Esophagus muscularis mucosa (tissue), 4 donors: ENCODE measurements around the gene PPM1D. TPM values are rescaled to one million over a fixed set of nuclear protein-coding genes. Genes with fewer than 3 reads are reported as not detected.

Experiments used
- DNase-seq: peaks from one replicate; pipeline ENCODE4 v3.0.0-alpha.2; 2017; ENCODE audit errors: extremely low spot score
- H3K27ac ChIP-seq, 4 donors: fragments of 200-600 bp; sonication (generic); replicated peaks in 1 of 4; 1 replicate in 3 of 4; 2 replicates in 1 of 4; pipeline ENCODE4 v1.5.1; 2016 to 2019; ENCODE audit warnings: mild to moderate bottlenecking in 1 of 4
- H3K27me3 ChIP-seq, 4 donors: fragments of 200-600 bp; sonication (generic); one replicate each; pipeline versions ENCODE4 v1.5.1 to v1.6.0; 2016 to 2019
- H3K36me3 ChIP-seq, 4 donors: fragments of 200-600 bp; sonication (generic); one replicate each; pipeline ENCODE4 v1.5.1; 2016 to 2019
- H3K4me1 ChIP-seq, 4 donors: fragments of 200-600 bp; sonication (generic); one replicate each; pipeline ENCODE4 v1.5.1; 2016 to 2019
- H3K4me3 ChIP-seq, 4 donors: fragments of 200-600 bp; sonication (generic); 1 replicate in 2 of 4; 2 replicates in 2 of 4; pipeline ENCODE4 v1.5.1; 2016 to 2019; ENCODE audit warnings: mild to moderate bottlenecking in 4 of 4, moderate library complexity in 1 of 4
- H3K9me3 ChIP-seq, 4 donors: fragments of 200-600 bp; sonication (generic); 1 replicate in 3 of 4; 2 replicates in 1 of 4; pipeline ENCODE4 v1.5.1; 2016 to 2019
- EP300 ChIP-seq: sonication (generic); formaldehyde crosslinking; IDR thresholded peaks from one replicate; pipeline ENCODE4 v1.6.1; 2017; ENCODE audit warnings: antibody characterized with exemption
- POLR2A ChIP-seq: fragments of 450-650 bp; IDR thresholded peaks from one replicate; pipeline ENCODE4 v1.6.1; 2017; ENCODE audit warnings: antibody characterized with exemption, moderate library complexity, mild to moderate bottlenecking, low read depth
- POLR2AphosphoS5 ChIP-seq, 2 donors: sonication (generic); formaldehyde crosslinking; IDR thresholded peaks; one replicate each; pipeline ENCODE4 v1.6.1; 2017; ENCODE audit warnings: antibody characterized with exemption in 2 of 2
- WGBS: methylation state at CpG from one replicate; pipeline ENCODE4 v1.1.5; 2018; 5-methylcytosine and 5-hydroxymethylcytosine counted together
- intact Hi-C: fragments of 100-400 bp; cut with DNase I; formaldehyde crosslinking; loops from one replicate; pipeline ENCODE4 v1.15.1; 2023
- total RNA-seq, 4 donors: library from RNA; depleted of rRNA; stranded (reverse); fragments of >200 nt; gene quantifications; one replicate each; pipeline versions ENCODE4 v1.1.0 to v1.2.1, GENCODE V29; 2016
- TF ChIP-seq, protein P1 (sequence below), 3 experiments: fragments of 200-600 bp in 2 of 3; fragments of 450-650 bp in 1 of 3; sonication (generic) in 2 of 3; IDR thresholded peaks; one replicate each; pipeline ENCODE4 v1.5.1; 2017 to 2019; ENCODE audit warnings: antibody characterized with exemption in 3 of 3, mild to moderate bottlenecking in 2 of 3, moderate library complexity in 1 of 3

PPM1D gene
- total RNA-seq, 4 donors from 2014 or later: 7.9 to 18.9 (median 13.0) TPM

DNA sequence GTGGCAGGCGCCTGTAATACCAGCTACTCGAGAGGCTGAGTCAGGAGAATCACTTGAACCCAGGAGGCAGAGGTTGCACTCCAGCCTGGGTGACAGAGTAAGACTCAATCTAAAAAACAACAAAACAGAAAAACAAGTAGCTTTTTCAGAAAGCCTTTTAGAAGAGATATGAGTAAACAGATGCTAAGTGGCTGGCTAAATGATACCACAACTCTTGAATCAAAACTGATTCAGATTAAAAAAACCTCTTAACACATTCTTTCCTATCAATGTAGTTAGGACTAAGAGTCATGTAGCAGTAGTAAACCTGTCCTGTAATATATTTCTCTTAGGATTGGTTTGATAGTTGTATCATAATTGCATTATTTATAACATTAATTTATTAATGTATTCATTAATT lies 23.0 kb downstream of the PPM1D start:
- Histone ChIP-seq H3K36me3 (peaks cover 4 to 24% (median 9%) of the 10 kb centered on the region in 4 donors), H3K9me3 (no peaks in the 10 kb centered on the region), H3K4me3 (no peak overlapping the region), H3K27me3 (no peaks in the 10 kb centered on the region), H3K4me1 (peaks cover 10 to 30% (median 15%) of the 10 kb centered on the region in 4 donors), H3K27ac (no peak overlapping the region)
- no peak for TF ChIP-seq POLR2AphosphoS5 (IDR thresholded peaks at IDR 0.05)
- no peak for TF ChIP-seq EP300
- TF ChIP-seq, protein P1, sequence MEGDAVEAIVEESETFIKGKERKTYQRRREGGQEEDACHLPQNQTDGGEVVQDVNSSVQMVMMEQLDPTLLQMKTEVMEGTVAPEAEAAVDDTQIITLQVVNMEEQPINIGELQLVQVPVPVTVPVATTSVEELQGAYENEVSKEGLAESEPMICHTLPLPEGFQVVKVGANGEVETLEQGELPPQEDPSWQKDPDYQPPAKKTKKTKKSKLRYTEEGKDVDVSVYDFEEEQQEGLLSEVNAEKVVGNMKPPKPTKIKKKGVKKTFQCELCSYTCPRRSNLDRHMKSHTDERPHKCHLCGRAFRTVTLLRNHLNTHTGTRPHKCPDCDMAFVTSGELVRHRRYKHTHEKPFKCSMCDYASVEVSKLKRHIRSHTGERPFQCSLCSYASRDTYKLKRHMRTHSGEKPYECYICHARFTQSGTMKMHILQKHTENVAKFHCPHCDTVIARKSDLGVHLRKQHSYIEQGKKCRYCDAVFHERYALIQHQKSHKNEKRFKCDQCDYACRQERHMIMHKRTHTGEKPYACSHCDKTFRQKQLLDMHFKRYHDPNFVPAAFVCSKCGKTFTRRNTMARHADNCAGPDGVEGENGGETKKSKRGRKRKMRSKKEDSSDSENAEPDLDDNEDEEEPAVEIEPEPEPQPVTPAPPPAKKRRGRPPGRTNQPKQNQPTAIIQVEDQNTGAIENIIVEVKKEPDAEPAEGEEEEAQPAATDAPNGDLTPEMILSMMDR (IDR thresholded peaks at IDR 0.05): no peak
- no peak for TF ChIP-seq POLR2A
- no peak for DNase-seq
- WGBS: 94% methylated on average over 2 of the region's 2 CpGs
- intact Hi-C loops: no loop called here

DNA sequence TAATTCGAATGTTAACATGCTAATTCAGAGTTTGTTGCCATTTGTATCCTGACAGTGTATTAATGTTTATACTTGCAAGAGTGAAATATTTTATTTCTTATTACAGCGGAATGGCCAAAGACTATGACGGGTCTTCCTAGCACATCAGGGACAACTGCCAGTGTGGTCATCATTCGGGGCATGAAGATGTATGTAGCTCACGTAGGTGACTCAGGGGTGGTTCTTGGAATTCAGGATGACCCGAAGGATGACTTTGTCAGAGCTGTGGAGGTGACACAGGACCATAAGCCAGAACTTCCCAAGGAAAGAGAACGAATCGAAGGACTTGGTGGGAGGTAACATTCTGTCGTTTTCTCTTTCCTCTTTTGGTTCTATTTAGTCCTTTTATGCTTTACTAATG lies 23.4 kb downstream of the PPM1D start:
- H3K27me3 ChIP-seq: no peaks in the 10 kb centered on the region
- no peak for DNase-seq
- peaks cover 4 to 29% (median 9%) of the 10 kb centered on the region in 4 donors for H3K36me3 ChIP-seq
- WGBS: 86% methylated on average over 9 of the region's 9 CpGs
- H3K4me1 ChIP-seq: peaks cover 10 to 26% (median 15%) of the 10 kb centered on the region in 4 donors
- intact Hi-C loops: no loop called here
- no peaks in the 10 kb centered on the region for H3K9me3 ChIP-seq
- H3K4me3 ChIP-seq: no peak overlapping the region
- TF ChIP-seq POLR2A (no peak), EP300 (no peak), POLR2AphosphoS5 (IDR thresholded peaks at IDR 0.05) (no peak)
- TF ChIP-seq, protein P1 (IDR thresholded peaks at IDR 0.05): no peak
- H3K27ac ChIP-seq: no peak overlapping the region

DNA sequence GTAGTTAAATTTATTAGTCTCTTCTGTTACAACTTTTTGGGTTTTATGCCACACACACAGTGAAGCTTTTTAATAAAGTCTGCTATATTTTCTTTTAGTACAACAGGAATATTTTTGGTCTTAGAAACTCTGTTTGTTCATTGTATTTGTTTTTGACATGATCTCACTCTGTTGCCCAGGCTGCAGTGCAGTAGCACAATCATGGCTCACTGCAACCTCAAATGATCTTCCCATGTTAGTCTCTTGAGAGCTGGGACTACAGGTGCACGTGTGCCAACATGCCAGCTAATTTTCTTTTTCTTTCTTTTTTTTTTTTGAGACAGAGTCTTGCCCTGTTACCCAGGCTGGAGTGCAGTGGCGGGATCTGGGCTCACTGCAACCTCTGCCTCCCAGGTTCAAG lies 27.1 kb downstream of the PPM1D start:
- Histone ChIP-seq H3K27me3 (no peaks in the 10 kb centered on the region), H3K36me3 (peaks cover 4 to 29% (median 9%) of the 10 kb centered on the region in 4 donors), H3K4me1 (peaks cover 0 to 9% (median 5%) of the 10 kb centered on the region in 4 donors), H3K27ac (no peak overlapping the region), H3K9me3 (no peaks in the 10 kb centered on the region), H3K4me3 (no peak overlapping the region)
- DNase-seq: no peak
- TF ChIP-seq, protein P1 (IDR thresholded peaks at IDR 0.05): no peak
- TF ChIP-seq POLR2AphosphoS5 (IDR thresholded peaks at IDR 0.05): no peak
- no peak for TF ChIP-seq POLR2A
- TF ChIP-seq EP300: no peak
- 78% methylated on average over 2 of the region's 2 CpGs for WGBS
- intact Hi-C loops: no loop called here

DNA sequence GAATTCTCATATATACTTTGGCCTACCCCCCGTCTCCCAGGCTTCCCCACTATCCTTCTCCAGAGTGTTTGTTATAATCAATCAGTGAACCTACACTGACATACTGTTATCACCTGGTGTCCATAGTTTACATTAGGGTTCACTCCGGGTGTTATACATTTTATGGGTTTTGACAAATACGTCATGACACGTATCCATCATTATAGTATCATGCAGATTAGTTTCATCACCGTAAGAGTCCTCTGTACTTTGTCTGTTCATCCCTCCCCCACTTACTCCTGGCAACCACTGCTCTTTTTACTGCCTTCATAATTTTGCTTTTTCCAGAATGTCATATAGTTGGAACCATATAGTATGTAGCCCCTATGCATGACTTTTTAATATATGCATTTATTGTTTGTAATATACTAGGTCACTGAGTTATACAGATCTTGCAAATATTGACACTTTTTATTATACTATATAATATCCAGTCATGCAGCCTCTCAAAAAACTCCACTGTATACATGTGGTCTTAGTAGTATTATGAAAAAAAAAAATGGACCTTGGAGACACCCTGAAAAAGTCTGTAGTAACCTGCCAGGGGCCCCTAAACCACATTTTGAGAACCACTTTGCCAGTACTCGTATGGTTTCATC lies 28.4 kb downstream of the PPM1D start:
- no peak for DNase-seq
- TF ChIP-seq, protein P1 (IDR thresholded peaks at IDR 0.05): no peak
- TF ChIP-seq POLR2AphosphoS5 (IDR thresholded peaks at IDR 0.05): no peak
- TF ChIP-seq POLR2A: no peak
- no peak for TF ChIP-seq EP300
- Histone ChIP-seq H3K27ac (no peak overlapping the region), H3K27me3 (no peaks in the 10 kb centered on the region), H3K9me3 (no peaks in the 10 kb centered on the region), H3K36me3 (peaks cover 4 to 29% (median 9%) of the 10 kb centered on the region in 4 donors), H3K4me3 (no peak overlapping the region), H3K4me1 (peaks cover 0 to 6% (median 2%) of the 10 kb centered on the region in 4 donors)
- intact Hi-C loops: no loop called here
- 79% methylated on average over 6 of the region's 6 CpGs for WGBS

DNA sequence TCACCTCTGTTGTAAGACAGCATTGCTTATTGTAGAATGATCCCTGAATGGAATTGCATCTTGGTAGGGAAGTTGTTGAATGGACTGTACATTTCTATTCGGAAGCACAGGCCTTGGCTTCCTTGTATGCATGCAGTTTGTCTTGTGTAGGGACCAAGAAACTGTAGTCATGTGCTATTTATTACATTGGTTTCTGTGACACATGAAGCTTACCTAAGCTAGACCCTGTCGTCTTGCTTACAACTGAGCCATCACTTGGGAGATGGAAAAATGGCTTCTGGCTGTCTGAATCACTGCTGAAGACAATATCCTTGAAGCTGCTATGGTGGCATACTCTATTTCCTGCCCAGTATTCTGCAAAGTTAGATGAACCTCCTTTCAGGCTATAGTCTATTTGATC lies 29.1 kb downstream of the PPM1D start:
- Histone ChIP-seq H3K27ac (no peak overlapping the region), H3K36me3 (peaks cover 8 to 34% (median 11%) of the 10 kb centered on the region in 4 donors), H3K4me1 (peaks cover 0 to 6% (median 2%) of the 10 kb centered on the region in 4 donors), H3K9me3 (no peaks in the 10 kb centered on the region), H3K27me3 (no peaks in the 10 kb centered on the region), H3K4me3 (no peak overlapping the region)
- intact Hi-C loops: no loop called here
- TF ChIP-seq POLR2A: no peak
- TF ChIP-seq POLR2AphosphoS5 (IDR thresholded peaks at IDR 0.05): no peak
- TF ChIP-seq, protein P1 (IDR thresholded peaks at IDR 0.05): no peak
- no peak for TF ChIP-seq EP300
- WGBS: 66% methylated on average over 2 of the region's 2 CpGs
- DNase-seq: no peak
